B cell (primary cell): Measurements from ENCODE around the gene WDR53. TPM values are rescaled to one million over a fixed set of nuclear protein-coding genes. Genes with fewer than 3 reads are reported as not detected.

Experiments used
- ATAC-seq: fragments of 200-7000 bp; cut with Tn5 transposase; one replicate; pipeline ENCODE4 v1.10.0; 2021; ENCODE audit warnings: low read depth, mild to moderate bottlenecking, moderate number of reproducible peaks, moderate library complexity
- CTCF ChIA-PET: fragments of 350-600 bp; sonication (Branson Sonifier 250); formaldehyde crosslinking; loops from one replicate; lab custom pipeline; 2021; ENCODE audit warnings: antibody characterized with exemption, inconsistent platforms; lab: Charles Lee
- POLR2A ChIA-PET: fragments of 350-600 bp; sonication (Branson Sonifier 250); formaldehyde crosslinking; loops from one replicate; lab custom pipeline; 2021; ENCODE audit warnings: antibody characterized with exemption; lab: Charles Lee
- DNase-seq: peaks from one replicate; pipeline ENCODE4 v3.0.0; 2013
- H2AFZ ChIP-seq: 2 replicates; pipeline ENCODE4 v1.6.1; 2012; ENCODE audit warnings: mild to moderate bottlenecking, low read depth, low read length; ENCODE audit not compliant: insufficient read depth, poor library complexity, severe bottlenecking
- H3K27ac ChIP-seq, 2 donors: 1 replicate in 1 of 2; 2 replicates in 1 of 2; pipeline ENCODE4 v1.5.1; 2012 to 2013; ENCODE audit warnings: low read length in 2 of 2, mild to moderate bottlenecking in 2 of 2, moderate library complexity in 1 of 2
- H3K27me3 ChIP-seq, 4 experiments: fragments of 200-600 bp in 1 of 4; sonication (generic) in 1 of 4; replicated peaks in 1 of 4; 1 replicate in 2 of 4; 2 replicates in 2 of 4; pipeline versions ENCODE4 v1.6.1 to v1.7.0; 2013 to 2016; ENCODE audit warnings: low read length in 3 of 4, mild to moderate bottlenecking in 2 of 4, mixed read lengths in 1 of 4, moderate library complexity in 1 of 4; ENCODE audit not compliant: insufficient read depth in 4 of 4, control insufficient read depth in 3 of 4; ENCODE audit errors: control extremely low read depth in 1 of 4
- H3K36me3 ChIP-seq, 2 experiments: replicated peaks in 1 of 2; 1 replicate in 1 of 2; 2 replicates in 1 of 2; pipeline versions ENCODE4 v1.6.1 to v1.7.1; 2013; ENCODE audit warnings: low read length in 1 of 2; ENCODE audit not compliant: insufficient read depth in 2 of 2, control insufficient read depth in 1 of 2; ENCODE audit errors: control extremely low read depth in 1 of 2, extremely low read depth in 1 of 2
- H3K4me1 ChIP-seq, 2 donors: fragments of 200-600 bp in 1 of 2; sonication (generic) in 1 of 2; 1 replicate in 1 of 2; 2 replicates in 1 of 2; pipeline versions ENCODE4 v1.5.1 to v1.6.1; 2013 to 2017; ENCODE audit warnings: low read length in 2 of 2; ENCODE audit not compliant: control insufficient read depth in 2 of 2, insufficient read depth in 2 of 2
- H3K4me2 ChIP-seq: replicated peaks from 2 replicates; pipeline ENCODE3; 2012; ENCODE audit warnings: mild to moderate bottlenecking, low read depth, low read length; ENCODE audit not compliant: poor library complexity, severe bottlenecking
- H3K4me3 ChIP-seq, 5 experiments: fragments of 200-600 bp in 1 of 5; sonication (generic) in 1 of 5; 1 replicate in 3 of 5; 2 replicates in 2 of 5; pipeline versions ENCODE4 v1.5.1 to v1.7.0; 2011 to 2016; ENCODE audit warnings: low read length in 4 of 5, mild to moderate bottlenecking in 4 of 5, low read depth in 2 of 5, control low read depth in 1 of 5, moderate library complexity in 1 of 5; ENCODE audit not compliant: insufficient read depth in 1 of 5; ENCODE audit errors: control extremely low read depth in 1 of 5, extremely low read depth in 1 of 5
- H3K79me2 ChIP-seq: fragments of 200-600 bp; sonication (generic); one replicate; pipeline ENCODE4 v1.6.0; 2016; ENCODE audit warnings: low read length; ENCODE audit not compliant: control insufficient read depth, insufficient read depth
- H3K9ac ChIP-seq: fragments of 200-600 bp; sonication (generic); 2 replicates; pipeline ENCODE4 v1.6.1; 2017; ENCODE audit warnings: mild to moderate bottlenecking, low read length, moderate library complexity
- H3K9me3 ChIP-seq, 3 donors: one replicate each; pipeline versions ENCODE4 v1.6.1 to v1.7.1; 2013; ENCODE audit warnings: low read length in 2 of 3; ENCODE audit not compliant: control insufficient read depth in 2 of 3, insufficient read depth in 1 of 3; ENCODE audit errors: control extremely low read depth in 1 of 3
- H4K20me1 ChIP-seq: 2 replicates; pipeline ENCODE4 v1.6.0; 2012; ENCODE audit warnings: mild to moderate bottlenecking, low read length; ENCODE audit not compliant: insufficient read depth, control insufficient read depth, poor library complexity, severe bottlenecking
- H3K27ac Mint-ChIP-seq: one replicate; pipeline ENCODE4 v1.8.0; 2021; ENCODE audit warnings: mixed read lengths
- H3K27me3 Mint-ChIP-seq: one replicate; pipeline ENCODE4 v1.8.0; 2021; ENCODE audit warnings: mixed read lengths
- H3K4me1 Mint-ChIP-seq: one replicate; pipeline ENCODE4 v1.8.0; 2021; ENCODE audit warnings: mixed read lengths
- H3K4me3 Mint-ChIP-seq: one replicate; pipeline ENCODE4 v1.8.0; 2021; ENCODE audit warnings: mixed read lengths
- H3K9me3 Mint-ChIP-seq: one replicate; pipeline ENCODE4 v1.8.0; 2022; ENCODE audit warnings: mixed read lengths; ENCODE audit not compliant: insufficient read depth
- EZH2 ChIP-seq: IDR thresholded peaks from 2 replicates; pipeline ENCODE4 v1.6.1; 2012; ENCODE audit warnings: borderline replicate concordance, low read depth, mild to moderate bottlenecking, moderate library complexity, low read length; ENCODE audit not compliant: insufficient read depth, poor library complexity, severe bottlenecking
- WGBS: methylation state at CpG from one replicate; pipeline ENCODE4 v1.1.5; 2013; ENCODE audit warnings: missing lambda C conversion rate; ENCODE audit not compliant: insufficient coverage; 5-methylcytosine and 5-hydroxymethylcytosine counted together
- intact Hi-C: fragments of 100-400 bp; cut with micrococcal nuclease; formaldehyde crosslinking; loops from one replicate; pipeline ENCODE4 v1.10.0; 2022
- polyA plus RNA-seq: library from polyadenylated mRNA; depleted of rRNA; stranded (reverse); fragments of >200 nt; gene quantifications from 2 replicates; pipeline ENCODE4 v1.2.3, GENCODE V29; 2012
- total RNA-seq, 2 donors: library from RNA; stranded (reverse); fragments of 120-200 nt in 1 of 2; gene quantifications; 1 replicate in 1 of 2; 2 replicates in 1 of 2; pipeline versions ENCODE4 v1.2.3 to v1.2.4, GENCODE V29; 2013 to 2022
- TF ChIP-seq, protein P1 (sequence below): fragments of 200-600 bp; IDR thresholded peaks from one replicate; pipeline ENCODE4 v1.8.0; 2022; ENCODE audit warnings: antibody characterized with exemption, mild to moderate bottlenecking

WDR53 gene
- total and polyA plus RNA-seq, 2 donors (not counting 1 experiment from before 2014, with no cell fraction given) = 8.2 to 18.2 TPM

DNA sequence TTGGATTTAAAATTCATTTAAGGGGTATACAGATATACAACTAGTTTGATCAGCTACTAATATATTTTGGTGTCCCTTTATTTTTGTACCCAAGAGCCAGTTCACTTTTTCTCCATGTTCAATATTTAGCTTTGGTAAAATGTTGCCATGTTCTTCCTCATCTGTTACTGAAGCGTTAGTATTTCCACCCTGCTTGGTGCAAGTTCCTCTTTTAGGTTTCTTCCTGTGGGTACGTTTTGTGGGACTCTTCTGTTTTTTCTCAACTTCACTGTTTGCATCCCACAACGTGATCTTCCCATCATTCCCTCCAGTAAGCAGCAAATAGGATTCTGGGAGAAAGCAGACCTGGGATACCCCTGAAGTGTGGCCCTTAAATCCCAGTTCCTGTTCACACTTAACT, 14.1 kb downstream of the WDR53 start:
- peak overlapping the region; percentile 45 for H3K4me2 ChIP-seq
- TF ChIP-seq, protein P1, sequence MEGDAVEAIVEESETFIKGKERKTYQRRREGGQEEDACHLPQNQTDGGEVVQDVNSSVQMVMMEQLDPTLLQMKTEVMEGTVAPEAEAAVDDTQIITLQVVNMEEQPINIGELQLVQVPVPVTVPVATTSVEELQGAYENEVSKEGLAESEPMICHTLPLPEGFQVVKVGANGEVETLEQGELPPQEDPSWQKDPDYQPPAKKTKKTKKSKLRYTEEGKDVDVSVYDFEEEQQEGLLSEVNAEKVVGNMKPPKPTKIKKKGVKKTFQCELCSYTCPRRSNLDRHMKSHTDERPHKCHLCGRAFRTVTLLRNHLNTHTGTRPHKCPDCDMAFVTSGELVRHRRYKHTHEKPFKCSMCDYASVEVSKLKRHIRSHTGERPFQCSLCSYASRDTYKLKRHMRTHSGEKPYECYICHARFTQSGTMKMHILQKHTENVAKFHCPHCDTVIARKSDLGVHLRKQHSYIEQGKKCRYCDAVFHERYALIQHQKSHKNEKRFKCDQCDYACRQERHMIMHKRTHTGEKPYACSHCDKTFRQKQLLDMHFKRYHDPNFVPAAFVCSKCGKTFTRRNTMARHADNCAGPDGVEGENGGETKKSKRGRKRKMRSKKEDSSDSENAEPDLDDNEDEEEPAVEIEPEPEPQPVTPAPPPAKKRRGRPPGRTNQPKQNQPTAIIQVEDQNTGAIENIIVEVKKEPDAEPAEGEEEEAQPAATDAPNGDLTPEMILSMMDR = no peak
- no peak for TF ChIP-seq EZH2
- peak overlapping the region; percentile 66 for H3K4me3 Mint-ChIP-seq
- H3K36me3 ChIP-seq = peaks cover under 1 to 8% of the 10 kb centered on the region in 2 experiments
- H3K9me3 ChIP-seq = peaks cover 2 to 10% (median 9%) of the 10 kb centered on the region in 3 donors
- no peaks in the 10 kb centered on the region for H3K27me3 ChIP-seq
- POLR2A ChIA-PET = interaction anchor here (0.6 kb wide), 1 partner anchor 1244 kb away, joined by 4 read pairs; no protein-coding TSS in a partner anchor
- peak overlapping the region; percentile 28 to 29 for H3K27ac ChIP-seq
- peak overlapping the region; percentile 90 for H3K27ac Mint-ChIP-seq
- DNase-seq (peak; percentile 50), ATAC-seq (no peak)
- H3K4me1 ChIP-seq = peaks cover 17 to 20% of the 10 kb centered on the region in 2 donors
- H3K9me3 Mint-ChIP-seq = no peaks in the 10 kb centered on the region
- peaks cover 3% of the 10 kb centered on the region for H3K79me2 ChIP-seq
- peak overlapping the region; percentile 44 for H2AFZ ChIP-seq
- peak overlapping the region; percentile 2 for H3K9ac ChIP-seq
- 0% methylated on average over 1 of the region's 3 CpGs for WGBS
- no peaks in the 10 kb centered on the region for H4K20me1 ChIP-seq
- peaks cover 22% of the 10 kb centered on the region for H3K4me1 Mint-ChIP-seq
- H3K4me3 ChIP-seq = peak overlapping the region in 1 of 5 experiments; percentile 6
- CTCF ChIA-PET = interaction anchor here (0.6 to 1.1 kb wide), 3 partner anchors 15 to 316 kb away, joined by 3 to 6 read pairs (median 4); no protein-coding TSS in a partner anchor
- no peaks in the 10 kb centered on the region for H3K27me3 Mint-ChIP-seq
- intact Hi-C loops = no loop called here

DNA sequence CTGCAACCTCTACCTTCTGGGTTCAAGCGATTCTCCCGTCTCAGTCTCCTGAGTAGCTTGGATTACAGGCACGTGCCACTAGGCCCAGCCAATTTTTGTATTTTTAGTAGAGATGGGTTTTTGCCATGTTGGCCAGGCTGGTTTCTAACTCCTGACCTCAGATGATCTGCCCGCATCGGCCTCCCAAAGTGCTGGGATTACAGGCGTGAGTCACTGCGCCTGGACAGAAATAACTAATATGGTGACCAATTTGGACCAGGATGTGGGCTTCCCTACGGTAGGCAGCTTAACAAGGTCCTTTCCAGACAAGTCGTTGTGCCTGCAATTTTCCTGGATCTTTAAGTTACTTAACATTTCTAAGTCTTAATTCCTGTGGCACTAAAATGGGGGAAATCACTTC, 14.8 kb downstream of the WDR53 start:
- Mint-ChIP-seq H3K9me3 (no peaks in the 10 kb centered on the region), H3K4me3 (no peak overlapping the region), H3K27me3 (no peaks in the 10 kb centered on the region), H3K4me1 (peaks cover 22% of the 10 kb centered on the region), H3K27ac (peak overlapping the region; percentile 46)
- ATAC-seq = no peak
- Histone ChIP-seq H3K27ac (no peak overlapping the region), H3K4me2 (peak overlapping the region; percentile 45), H4K20me1 (no peaks in the 10 kb centered on the region), H3K4me3 (peak overlapping the region in 1 of 5 experiments; percentile 6), H3K9me3 (peaks cover 2 to 15% (median 14%) of the 10 kb centered on the region in 3 donors), H3K36me3 (peaks cover 0 to 2% of the 10 kb centered on the region in 2 experiments), H2AFZ (no peak overlapping the region), H3K9ac (no peak overlapping the region), H3K27me3 (no peaks in the 10 kb centered on the region), H3K4me1 (peaks cover 17 to 20% of the 10 kb centered on the region in 2 donors), H3K79me2 (peaks cover 3% of the 10 kb centered on the region)
- ChIA-PET CTCF (interaction anchor here (1.0 to 1.1 kb wide), 2 partner anchors 14 to 25 kb away, joined by 4 to 6 read pairs; no protein-coding TSS in a partner anchor), POLR2A (no interaction called here)
- WGBS = 99% methylated on average over 9 of the region's 9 CpGs
- DNase-seq = no peak
- TF ChIP-seq, protein P1 = no peak
- no peak for TF ChIP-seq EZH2
- intact Hi-C loops = no loop called here
